Lower leg skin (tissue), 4 donors: Measurements from ENCODE around the gene CELF1. TPM values are rescaled to one million over a fixed set of nuclear protein-coding genes. Genes with fewer than 3 reads are reported as not detected.

Experiments
- DNase-seq, 2 donors: peaks; one replicate each; pipeline ENCODE4 v3.0.0-alpha.2; 2019; ENCODE audit warnings: low spot score in 2 of 2
- H3K4me3 ChIP-seq: fragments of 200-600 bp; sonication (generic); 2 replicates; pipeline ENCODE4 v1.5.1; 2017; ENCODE audit warnings: mild to moderate bottlenecking, low read depth; ENCODE audit not compliant: poor library complexity, severe bottlenecking
- CTCF ChIP-seq, 3 donors: fragments of 450-650 bp; IDR thresholded peaks; one replicate each; pipeline ENCODE4 v1.5.1; 2016; ENCODE audit warnings: antibody characterized with exemption in 3 of 3, mild to moderate bottlenecking in 3 of 3, moderate library complexity in 2 of 3
- POLR2A ChIP-seq, 2 donors: fragments of 450-650 bp; IDR thresholded peaks; one replicate each; pipeline ENCODE4 v1.6.1; 2016 to 2017; ENCODE audit warnings: antibody characterized with exemption in 2 of 2, mild to moderate bottlenecking in 1 of 2, moderate library complexity in 1 of 2
- WGBS, 2 donors: methylation state at CpG; one replicate each; pipeline ENCODE4 v1.1.5; 2018; 5-methylcytosine and 5-hydroxymethylcytosine counted together
- intact Hi-C: fragments of 100-400 bp; cut with DNase I; formaldehyde crosslinking; loops from one replicate; pipeline ENCODE4 v1.15.0; 2023; ENCODE audit warnings: low total_unique reads
- total RNA-seq, 4 donors: library from RNA; depleted of rRNA; stranded (reverse); fragments of >200 nt; gene quantifications; one replicate each; pipeline ENCODE4 v1.1.0, GENCODE V29; 2016

The CELF1 gene
- total RNA-seq, 4 donors from 2014 or later = 58.1 to 87.1 (median 78.5) TPM

- H3K4me3 ChIP-seq = no peak overlapping the region
- no peak for DNase-seq
- TF ChIP-seq POLR2A (IDR thresholded peaks at IDR 0.05) (no peak), CTCF (IDR thresholded peaks at IDR 0.05) (no peak)
- WGBS, 2 donors = 17 to 20% methylated on average over 9 of the region's 9 CpGs
- intact Hi-C loops = no loop called here
These were observed 28.5 kb downstream of the CELF1 start for GRCh38 chr11:47524291-47524874.

GRCh38 chr11:47523490-47524225 is 29.3 kb downstream of the CELF1 start:
- H3K4me3 ChIP-seq = no peak overlapping the region
- WGBS, 2 donors = 3 to 5% methylated on average over 3 of the region's 3 CpGs
- DNase-seq = peak in 1 of 2 donors; percentile 70
- intact Hi-C loops = no loop called here
- TF ChIP-seq CTCF (IDR thresholded peaks at IDR 0.05) = no peak
- no peak for TF ChIP-seq POLR2A (IDR thresholded peaks at IDR 0.05)

GRCh38 chr11:47518212-47518964 is 34.5 kb downstream of the CELF1 start:
- no peak overlapping the region for H3K4me3 ChIP-seq
- WGBS, 2 donors = 50 to 58% methylated on average over 3 of the region's 3 CpGs
- TF ChIP-seq POLR2A (IDR thresholded peaks at IDR 0.05) = no peak
- no peak for TF ChIP-seq CTCF (IDR thresholded peaks at IDR 0.05)
- DNase-seq = no peak
- intact Hi-C loops = no loop called here

- DNase-seq = no peak
- intact Hi-C loops = no loop called here
- no peak overlapping the region for H3K4me3 ChIP-seq
- WGBS, 2 donors = 78 to 80% methylated on average over 10 of the region's 10 CpGs
- TF ChIP-seq CTCF (IDR thresholded peaks at IDR 0.05) = no peak
- no peak for TF ChIP-seq POLR2A (IDR thresholded peaks at IDR 0.05)
These were observed 35.7 kb downstream of the CELF1 start for GRCh38 chr11:47516984-47517853.

- intact Hi-C loops = no loop called here
- no peak for DNase-seq
- TF ChIP-seq CTCF (IDR thresholded peaks at IDR 0.05) (no peak), POLR2A (IDR thresholded peaks at IDR 0.05) (no peak)
- no peak overlapping the region for H3K4me3 ChIP-seq
- 76 to 81% methylated on average over 3 of the region's 3 CpGs for WGBS, 2 donors
These were observed 36.8 kb downstream of the CELF1 start for GRCh38 chr11:47516155-47516554.
